ENCODE measurements around the gene NAGA.
A peak's percentile ranks its signal among the peaks of the same experiment; 100 is the strongest.
"Not testable (repeated sequence)": the region's sequence is repeated elsewhere in the genome, so short reads cannot be mapped to it uniquely, and the experiment has no call there.

NAGA gene

GRCh38 chr22:42070517-42071422, at the start of gene NAGA:
Gene NAGA, minus strand, starts transcription at chr22:42070812. Its CDS starts 515 bp downstream, at chr22:42070297.
- DNase-seq: peak; percentile 96

GRCh38 chr22:42116848-42117424, 46.3 kb upstream of the NAGA start:
- no peak for DNase-seq

GRCh38 chr22:42115420-42115830, 44.8 kb upstream of the NAGA start:
- DNase-seq: not testable (repeated sequence)

GRCh38 chr22:42114721-42115120, 44.1 kb upstream of the NAGA start:
- no peak for DNase-seq

- DNase-seq: not testable (repeated sequence)
Measured at GRCh38 chr22:42112793-42113192, 42.2 kb upstream of the NAGA start.

GRCh38 chr22:42111798-42112197, 41.2 kb upstream of the NAGA start:
- no peak for DNase-seq

- no peak for DNase-seq
Measured at GRCh38 chr22:42108848-42109247, 38.2 kb upstream of the NAGA start.

- not testable (repeated sequence) for DNase-seq
Measured at GRCh38 chr22:42104332-42104860, 33.8 kb upstream of the NAGA start.

- no peak for DNase-seq
Measured at GRCh38 chr22:42101199-42101598, 30.6 kb upstream of the NAGA start.

- no peak for DNase-seq
Measured at GRCh38 chr22:42091455-42091782, 20.8 kb upstream of the NAGA start.

- peak; percentile 99 for DNase-seq
Measured at GRCh38 chr22:42090596-42091454, 20.2 kb upstream of the NAGA start, which contains the start of gene NDUFA6. Gene NDUFA6, minus strand, starts transcription at chr22:42090772. Its CDS starts 28 bp downstream, at chr22:42090744.

- DNase-seq: no peak
Measured at GRCh38 chr22:42086051-42086450, 15.4 kb upstream of the NAGA start.

- DNase-seq: no peak
Measured at GRCh38 chr22:42084874-42085273, 14.3 kb upstream of the NAGA start.

GRCh38 chr22:42083119-42083518, 12.5 kb upstream of the NAGA start:
- no peak for DNase-seq

- DNase-seq: peak; percentile 30
Measured at GRCh38 chr22:42080287-42080686, 9.7 kb upstream of the NAGA start.

GRCh38 chr22:42079319-42080251, 9.0 kb upstream of the NAGA start, which contains the start of gene SMDT1:
Gene SMDT1, plus strand, starts transcription at chr22:42079700. Its CDS starts 69 bp downstream, at chr22:42079769.
- peak; percentile 99 for DNase-seq

- no peak for DNase-seq
Measured at GRCh38 chr22:42078469-42079318, 8.1 kb upstream of the NAGA start.

GRCh38 chr22:42077486-42078125, 7.0 kb upstream of the NAGA start:
- DNase-seq: no peak

GRCh38 chr22:42076764-42077485, 6.3 kb upstream of the NAGA start:
- no peak for DNase-seq
